GM18873 (cell line): ENCODE results near the gene CZIB.
"Not testable (repeated sequence)": the region's sequence is repeated elsewhere in the genome, so short reads cannot be mapped to it uniquely, and the experiment has no call there.

ENCODE experiments used
- ATAC-seq: cut with Tn5 transposase; IDR thresholded peaks from one replicate; pipeline ENCODE4 v1.9.1; 2021; ENCODE audit warnings: mild to moderate bottlenecking, moderate library complexity, moderate number of reproducible peaks; ENCODE audit not compliant: unreplicated experiment, low FRiP score

CZIB gene

GRCh38 chr1:53241828-53242227 is 21.4 kb upstream of the CZIB start:
- no peak for ATAC-seq

DNA sequence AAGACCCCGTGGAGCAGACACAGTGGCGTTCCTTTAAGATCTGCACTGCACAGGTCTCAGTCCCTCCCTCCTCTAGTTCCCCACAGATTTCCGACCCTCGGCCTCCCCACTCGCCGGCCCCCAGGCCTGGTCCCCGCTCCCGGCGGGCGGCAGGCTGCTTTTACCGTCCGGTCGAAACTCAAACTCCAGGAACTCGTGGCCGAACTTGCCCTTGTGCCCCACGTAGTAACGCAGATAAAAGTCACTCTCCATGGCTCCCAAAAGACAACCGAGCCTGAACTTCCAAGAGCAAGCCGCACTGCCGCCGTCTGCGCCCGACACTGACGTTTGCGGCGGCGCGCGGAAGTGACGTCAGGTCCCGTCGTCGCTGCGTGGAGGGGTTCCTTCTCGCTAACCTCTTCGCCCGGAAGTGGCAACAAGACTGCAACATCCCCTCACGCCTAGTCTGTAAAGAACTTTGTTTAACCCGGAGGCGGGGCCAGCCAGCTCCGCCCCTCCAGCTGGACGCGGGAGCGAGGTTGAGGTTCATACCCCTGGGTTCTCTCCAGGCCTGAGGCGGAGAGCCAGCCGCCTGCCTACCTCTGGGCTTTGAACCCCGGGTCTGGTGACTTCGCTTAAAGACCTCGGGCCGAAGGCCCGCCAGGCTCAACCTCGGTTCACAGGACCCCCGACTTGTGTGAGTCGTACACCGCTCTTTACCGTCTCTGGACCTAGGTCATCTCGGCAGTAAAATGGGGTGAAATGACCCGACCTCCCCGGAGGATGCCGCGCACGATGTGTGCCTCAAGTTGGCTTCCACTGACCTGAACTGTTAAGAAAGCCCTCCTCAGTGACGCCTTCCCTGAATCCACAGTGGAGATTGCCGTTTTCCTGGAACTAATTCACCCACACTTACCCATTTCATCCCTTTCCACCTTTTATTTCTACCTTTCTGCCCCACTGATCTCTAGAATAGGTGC is 18.0 kb upstream of the CZIB start, which contains the start of gene MAGOH:
TSS of gene MAGOH (minus strand) at position 322 of the 959 bp plus-strand sequence. CDS start at position 252, 70 bp downstream.
- ATAC-seq = peak; percentile 92

DNA sequence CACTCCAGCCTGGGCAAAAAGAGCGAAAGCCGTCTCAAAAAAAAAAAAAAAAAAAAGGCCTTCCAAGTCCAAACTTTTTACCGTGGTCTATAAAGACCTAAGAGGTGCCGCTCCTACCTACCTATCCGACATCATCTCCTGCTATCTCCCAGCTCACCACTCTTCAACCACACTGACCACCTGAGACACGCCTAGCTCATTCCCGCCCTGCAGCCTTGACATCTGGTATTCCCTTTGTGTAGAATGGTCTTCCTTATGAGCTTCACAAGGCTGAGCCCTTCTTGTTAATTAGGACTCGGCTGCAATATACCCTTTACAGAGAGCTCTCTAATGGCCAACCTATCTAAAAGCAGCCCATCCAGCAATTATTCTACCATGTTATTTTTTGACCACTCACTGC is 17.2 kb upstream of the CZIB start:
- no peak for ATAC-seq

GRCh38 chr1:53220962-53221286 is 490 bp upstream of the CZIB start:
- no peak for ATAC-seq

GRCh38 chr1:53219711-53220110 is 723 bp downstream of the CZIB start:
- ATAC-seq = no peak

GRCh38 chr1:53218201-53218600 is 2.2 kb downstream of the CZIB start:
- no peak for ATAC-seq

- no peak for ATAC-seq
These were observed 6.0 kb downstream of the CZIB start for GRCh38 chr1:53214376-53214940.

- no peak for ATAC-seq
These were observed 9.5 kb downstream of the CZIB start for GRCh38 chr1:53210954-53211353.

DNA sequence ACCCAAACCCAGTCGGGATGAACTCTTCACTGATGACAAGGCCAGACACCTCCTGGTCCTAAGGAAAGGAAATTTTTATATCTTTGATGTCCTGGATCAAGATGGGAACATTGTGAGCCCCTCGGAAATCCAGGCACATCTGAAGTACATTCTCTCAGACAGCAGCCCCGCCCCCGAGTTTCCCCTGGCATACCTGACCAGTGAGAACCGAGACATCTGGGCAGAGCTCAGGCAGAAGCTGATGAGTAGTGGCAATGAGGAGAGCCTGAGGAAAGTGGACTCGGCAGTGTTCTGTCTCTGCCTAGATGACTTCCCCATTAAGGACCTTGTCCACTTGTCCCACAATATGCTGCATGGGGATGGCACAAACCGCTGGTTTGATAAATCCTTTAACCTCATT is 10.1 kb downstream of the CZIB start:
- no peak for ATAC-seq

- ATAC-seq = no peak
These were observed 12.7 kb downstream of the CZIB start for GRCh38 chr1:53207726-53208125.

DNA sequence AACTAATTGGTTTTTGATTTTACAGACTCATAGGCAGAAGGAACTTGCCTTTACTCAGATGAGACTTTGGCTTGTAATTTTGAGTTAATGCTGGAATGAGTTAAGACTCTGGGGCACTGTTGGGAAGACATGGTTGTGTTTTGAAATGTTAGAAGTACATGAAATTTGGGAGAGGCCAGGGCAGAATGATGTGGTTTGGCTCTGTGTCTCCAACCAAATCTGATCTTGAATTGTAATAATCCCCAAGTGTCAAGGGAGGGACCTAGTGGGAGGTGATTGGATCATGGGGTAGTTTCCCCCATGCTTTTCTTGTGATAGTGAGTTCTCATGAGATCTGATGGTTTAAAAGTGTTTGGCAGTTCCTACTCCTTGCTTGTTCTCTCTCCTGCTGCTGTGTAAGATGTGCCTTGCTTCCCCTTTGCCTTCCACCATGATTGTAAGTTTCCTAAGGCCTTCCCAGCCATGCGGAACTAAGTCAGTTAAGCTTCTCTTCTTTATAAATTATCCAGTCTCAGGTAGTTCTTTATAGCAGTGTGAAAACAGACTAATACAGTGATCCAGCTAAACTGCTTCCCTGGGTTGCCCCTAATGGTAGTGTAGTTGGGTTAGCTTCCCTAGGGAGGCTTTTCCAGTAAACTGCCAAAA is 13.6 kb downstream of the CZIB start:
- no peak for ATAC-seq

DNA sequence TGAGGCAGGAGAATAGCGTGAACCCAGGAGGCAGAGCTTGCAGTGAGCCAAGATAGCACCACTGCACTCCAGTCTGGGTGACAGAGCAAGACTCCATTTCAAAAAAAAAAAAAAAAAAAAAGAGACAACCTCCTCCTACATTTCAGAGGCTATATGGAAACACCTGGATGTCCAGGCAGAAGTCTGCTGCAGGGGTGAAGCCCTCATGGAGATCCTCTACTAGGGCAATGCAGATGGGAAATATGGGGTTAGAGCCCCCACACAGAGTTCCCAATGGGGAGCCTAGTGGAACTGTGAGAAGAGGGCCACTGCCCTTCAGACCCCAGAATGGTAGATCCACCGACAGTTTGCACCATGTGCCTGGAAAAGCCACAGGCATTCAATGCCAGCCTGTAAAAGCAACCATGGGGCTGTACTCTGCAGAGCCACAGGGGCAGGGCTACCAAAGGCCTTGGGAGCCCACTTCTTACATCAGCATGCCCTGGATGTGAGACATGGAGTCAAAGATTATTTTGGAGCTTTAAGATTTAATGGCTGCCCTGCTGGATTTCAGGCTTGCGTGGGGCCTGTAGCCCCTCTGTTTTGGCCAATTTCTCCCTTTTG is 14.2 kb downstream of the CZIB start:
- ATAC-seq = not testable (repeated sequence)

GRCh38 chr1:53205496-53205895 is 14.9 kb downstream of the CZIB start:
- ATAC-seq = not testable (repeated sequence)

GRCh38 chr1:53203466-53203865 is 17.0 kb downstream of the CZIB start:
- ATAC-seq = no peak

- ATAC-seq = no peak
These were observed 22.2 kb downstream of the CZIB start for GRCh38 chr1:53198241-53198651.

DNA sequence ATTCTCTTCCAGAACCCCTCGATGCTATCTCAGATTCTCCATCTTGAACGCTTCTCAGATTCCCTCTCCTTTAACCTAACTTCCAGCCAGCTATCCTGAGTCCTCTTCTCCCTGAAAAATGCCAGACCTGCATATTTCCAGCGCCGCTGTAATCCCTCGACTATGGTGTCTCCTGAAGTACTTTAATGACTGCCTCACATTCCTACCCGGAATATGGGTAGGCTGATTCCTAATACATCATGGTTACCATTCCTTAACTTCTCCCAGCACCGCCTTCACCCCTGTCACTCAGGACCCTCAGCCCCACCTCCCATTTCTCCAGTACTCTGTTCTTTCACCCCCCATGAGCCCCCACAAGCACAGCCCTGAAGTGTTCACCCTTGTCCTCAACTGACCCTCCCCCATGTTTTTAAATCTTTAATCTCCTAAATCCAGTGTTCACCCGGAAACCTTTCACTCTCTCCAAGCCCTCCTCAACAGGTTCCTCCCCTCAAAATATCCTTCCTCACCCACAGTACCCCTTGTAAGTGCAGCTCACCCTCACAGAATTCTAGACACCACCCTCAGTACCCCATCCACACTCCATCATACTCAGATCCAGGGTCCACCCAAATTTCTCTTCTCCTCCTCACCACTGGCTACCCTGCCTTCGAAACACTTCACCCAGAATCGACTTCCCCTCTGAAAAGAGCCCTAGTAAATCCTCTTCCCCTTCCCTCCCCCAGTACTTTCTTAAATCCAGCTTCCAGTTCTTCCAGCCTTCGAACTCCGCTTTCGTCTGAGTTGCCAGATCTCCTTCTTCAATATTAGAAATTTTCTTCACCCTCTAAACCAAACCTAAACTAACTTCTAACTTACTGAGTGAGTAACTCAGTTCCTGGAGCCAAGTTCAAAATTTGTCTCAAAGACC is 22.9 kb downstream of the CZIB start:
- no peak for ATAC-seq

DNA sequence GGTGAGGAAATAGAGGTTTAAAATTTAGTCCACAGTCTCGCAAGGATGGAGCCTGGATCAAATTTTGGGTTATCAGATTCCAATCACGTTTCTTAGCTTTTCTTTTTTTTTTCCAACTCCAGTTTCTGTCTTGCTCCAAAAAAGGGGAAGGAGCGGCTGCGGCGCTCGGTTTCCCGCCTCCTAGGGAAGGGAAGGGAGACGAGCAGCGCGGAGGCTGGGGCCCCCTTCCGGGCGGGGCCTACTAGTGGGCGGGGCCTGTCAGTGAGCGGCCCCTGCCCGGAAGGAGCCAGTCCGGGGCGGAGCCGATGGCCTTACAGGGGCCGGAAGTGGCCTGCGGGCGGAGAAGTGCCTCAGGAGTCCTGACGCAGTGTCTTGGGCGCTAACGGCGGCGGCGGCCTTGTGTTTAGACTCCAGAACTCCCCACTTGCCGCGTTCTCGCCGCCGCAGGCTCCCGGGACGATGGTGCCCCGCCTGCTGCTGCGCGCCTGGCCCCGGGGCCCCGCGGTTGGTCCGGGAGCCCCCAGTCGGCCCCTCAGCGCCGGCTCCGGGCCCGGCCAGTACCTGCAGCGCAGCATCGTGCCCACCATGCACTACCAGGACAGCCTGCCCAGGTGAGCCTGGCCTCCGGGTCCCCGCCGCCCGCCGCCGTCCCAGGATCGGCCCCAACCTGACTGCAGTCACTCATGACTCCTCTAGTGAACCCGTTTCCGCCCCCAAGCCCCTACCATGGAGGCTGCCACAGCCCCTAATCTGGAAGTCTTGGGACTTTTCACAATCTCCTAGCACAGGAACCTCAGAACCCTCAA is 23.7 kb downstream of the CZIB start, which contains the start of gene CPT2:
TSS of gene CPT2 (plus strand) at position 340 of the 806 bp plus-strand sequence. CDS start at position 460, 120 bp downstream.
- ATAC-seq = peak; percentile 86

DNA sequence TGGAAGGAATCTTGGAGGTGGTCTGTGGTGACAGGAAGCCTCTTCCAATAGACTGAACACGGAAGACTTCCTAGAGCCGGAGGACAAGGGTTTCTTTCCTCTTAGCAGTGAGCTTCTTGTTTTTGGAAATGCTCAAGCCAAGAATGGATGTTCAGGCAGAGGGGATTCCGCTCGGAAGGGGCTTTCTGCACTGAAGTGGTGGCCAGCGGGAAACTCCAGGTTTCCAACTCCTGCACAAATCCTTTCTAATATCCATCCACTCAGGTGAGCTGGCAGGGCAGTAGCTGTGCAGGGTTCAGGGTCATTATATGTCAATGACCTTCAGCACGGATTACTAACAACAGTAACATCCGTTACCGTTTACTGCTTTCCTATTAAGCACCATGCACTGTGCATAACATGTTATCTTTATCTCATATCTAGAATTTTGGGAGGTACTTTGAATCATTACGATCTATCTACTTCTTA is 24.4 kb downstream of the CZIB start:
- ATAC-seq = peak; percentile 11
